IPS DF 6.9 (cell line): ENCODE measurements around the gene CNTN5.

Source experiments
- DNase-seq: peaks from one replicate; pipeline ENCODE4 v3.0.0-alpha.2; 2013; ENCODE audit warnings: low read depth, low spot score
- H3K27ac ChIP-seq: one replicate; pipeline ENCODE4 v1.5.1; 2013; ENCODE audit warnings: low read length, control low read depth
- H3K27me3 ChIP-seq: 2 replicates; pipeline ENCODE4 v1.6.1; 2013; ENCODE audit warnings: mild to moderate bottlenecking, low read length; ENCODE audit not compliant: control insufficient read depth, insufficient read depth
- H3K36me3 ChIP-seq: 2 replicates; pipeline ENCODE4 v1.6.1; 2013; ENCODE audit warnings: low read length; ENCODE audit not compliant: control insufficient read depth, insufficient read depth
- H3K4me1 ChIP-seq: 2 replicates; pipeline ENCODE4 v1.6.1; 2013; ENCODE audit warnings: low read length; ENCODE audit not compliant: control insufficient read depth, insufficient read depth
- H3K4me3 ChIP-seq: 2 replicates; pipeline ENCODE4 v1.5.1; 2013; ENCODE audit warnings: mild to moderate bottlenecking, low read length
- H3K9me3 ChIP-seq: 2 replicates; pipeline ENCODE4 v1.6.1; 2013; ENCODE audit warnings: low read length, inconsistent platforms; ENCODE audit not compliant: control insufficient read depth, insufficient read depth
- WGBS: extraction: QIAGEN DNeasy Blood & Tissue Kit; methylation state at CpG from one replicate; pipeline ENCODE4 v1.1.7; 2013; ENCODE audit warnings: mixed read lengths, missing lambda C conversion rate; ENCODE audit not compliant: insufficient read length, insufficient coverage; 5-methylcytosine and 5-hydroxymethylcytosine counted together

The CNTN5 gene

GRCh38 chr11:99370549-99371216, 349.9 kb downstream of the CNTN5 start:
- Histone ChIP-seq H3K4me1 (no peaks in the 10 kb centered on the region), H3K27ac (no peak overlapping the region), H3K27me3 (no peaks in the 10 kb centered on the region), H3K36me3 (no peaks in the 10 kb centered on the region), H3K9me3 (no peaks in the 10 kb centered on the region), H3K4me3 (no peak overlapping the region)
- no CpG with 5 or more reads among the region's 4 CpGs for WGBS
- no peak for DNase-seq

- no CpG with 5 or more reads among the region's 1 CpG for WGBS
- Histone ChIP-seq H3K4me3 (no peak overlapping the region), H3K27me3 (no peaks in the 10 kb centered on the region), H3K36me3 (no peaks in the 10 kb centered on the region), H3K27ac (no peak overlapping the region), H3K4me1 (no peaks in the 10 kb centered on the region), H3K9me3 (no peaks in the 10 kb centered on the region)
- no peak for DNase-seq
Observed at GRCh38 chr11:99371257-99371656, 350.5 kb downstream of the CNTN5 start.

GRCh38 chr11:99376463-99376862, 355.7 kb downstream of the CNTN5 start:
- no peaks in the 10 kb centered on the region for H3K36me3 ChIP-seq
- no peaks in the 10 kb centered on the region for H3K4me1 ChIP-seq
- no peak overlapping the region for H3K27ac ChIP-seq
- DNase-seq = no peak
- WGBS = no CpG with 5 or more reads among the region's 2 CpGs
- no peaks in the 10 kb centered on the region for H3K27me3 ChIP-seq
- H3K4me3 ChIP-seq = no peak overlapping the region
- H3K9me3 ChIP-seq = no peaks in the 10 kb centered on the region

GRCh38 chr11:99383648-99384245, 363.0 kb downstream of the CNTN5 start:
- no CpG with 5 or more reads among the region's 4 CpGs for WGBS
- Histone ChIP-seq H3K36me3 (no peaks in the 10 kb centered on the region), H3K9me3 (no peaks in the 10 kb centered on the region), H3K27ac (no peak overlapping the region), H3K27me3 (no peaks in the 10 kb centered on the region), H3K4me1 (no peaks in the 10 kb centered on the region), H3K4me3 (no peak overlapping the region)
- DNase-seq = no peak

DNA sequence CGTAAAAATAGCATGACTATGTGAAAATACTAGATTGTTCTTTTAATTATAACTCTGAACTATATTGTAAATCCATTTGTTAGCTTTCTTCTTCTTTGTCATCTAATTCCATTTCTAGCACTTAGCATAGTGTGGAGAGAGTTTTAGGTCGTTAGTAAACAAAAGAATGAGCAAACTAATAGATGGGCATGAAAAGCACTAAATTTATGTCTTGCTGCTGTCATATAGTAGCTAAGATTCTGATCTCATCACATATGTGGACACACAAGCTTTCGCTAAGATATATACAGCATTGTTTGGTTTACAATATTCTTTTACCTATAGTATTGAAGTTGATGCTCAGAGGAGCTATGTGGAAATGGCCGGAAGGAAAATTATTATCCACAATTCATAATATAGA, 370.5 kb downstream of the CNTN5 start:
- no peak for DNase-seq
- H3K4me3 ChIP-seq = no peak overlapping the region
- H3K27me3 ChIP-seq = no peaks in the 10 kb centered on the region
- no peak overlapping the region for H3K27ac ChIP-seq
- whole genome bisulfite sequencing = no CpG with 5 or more reads among the region's 4 CpGs
- H3K4me1 ChIP-seq = no peaks in the 10 kb centered on the region
- no peaks in the 10 kb centered on the region for H3K36me3 ChIP-seq
- no peaks in the 10 kb centered on the region for H3K9me3 ChIP-seq

- Histone ChIP-seq H3K27me3 (no peaks in the 10 kb centered on the region), H3K4me1 (no peaks in the 10 kb centered on the region), H3K36me3 (no peaks in the 10 kb centered on the region), H3K27ac (no peak overlapping the region), H3K9me3 (no peaks in the 10 kb centered on the region), H3K4me3 (no peak overlapping the region)
- no CpG with 5 or more reads among the region's 2 CpGs for WGBS
- no peak for DNase-seq
Observed at GRCh38 chr11:99406345-99406744, 385.6 kb downstream of the CNTN5 start.

DNA sequence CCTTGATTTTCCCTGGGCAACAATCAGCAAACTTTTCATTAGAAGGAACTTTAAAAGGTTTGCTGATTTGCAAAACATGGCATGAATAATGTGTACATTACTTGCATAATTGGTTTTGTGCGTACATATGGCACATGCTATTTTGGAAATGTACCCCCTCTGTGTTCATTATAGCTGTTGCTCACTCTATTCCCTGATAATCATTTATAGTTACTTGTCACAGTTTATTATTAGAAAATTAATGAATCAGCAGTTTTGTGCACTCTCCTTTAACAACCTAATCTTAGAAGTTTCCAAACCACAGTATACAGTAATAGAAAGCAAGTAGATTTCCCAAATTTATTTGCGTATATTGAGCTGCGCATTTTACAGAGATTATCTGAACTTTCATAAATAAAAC, 389.9 kb downstream of the CNTN5 start:
- WGBS = no CpG with 5 or more reads among the region's 3 CpGs
- no peaks in the 10 kb centered on the region for H3K27me3 ChIP-seq
- no peaks in the 10 kb centered on the region for H3K4me1 ChIP-seq
- DNase-seq = no peak
- H3K36me3 ChIP-seq = no peaks in the 10 kb centered on the region
- H3K4me3 ChIP-seq = no peak overlapping the region
- H3K27ac ChIP-seq = no peak overlapping the region
- no peaks in the 10 kb centered on the region for H3K9me3 ChIP-seq

- H3K27me3 ChIP-seq = no peaks in the 10 kb centered on the region; the same call in 1 of the 2 replicates
- no peaks in the 10 kb centered on the region for H3K9me3 ChIP-seq
- no peak for DNase-seq
- H3K36me3 ChIP-seq = no peaks in the 10 kb centered on the region
- peaks cover 2% of the 10 kb centered on the region for H3K4me1 ChIP-seq
- 100% methylated on average over 1 of the region's 1 CpG for WGBS
- no peak overlapping the region for H3K27ac ChIP-seq
- no peak overlapping the region for H3K4me3 ChIP-seq
Observed at GRCh38 chr11:99418927-99419720, 398.4 kb downstream of the CNTN5 start.

DNA sequence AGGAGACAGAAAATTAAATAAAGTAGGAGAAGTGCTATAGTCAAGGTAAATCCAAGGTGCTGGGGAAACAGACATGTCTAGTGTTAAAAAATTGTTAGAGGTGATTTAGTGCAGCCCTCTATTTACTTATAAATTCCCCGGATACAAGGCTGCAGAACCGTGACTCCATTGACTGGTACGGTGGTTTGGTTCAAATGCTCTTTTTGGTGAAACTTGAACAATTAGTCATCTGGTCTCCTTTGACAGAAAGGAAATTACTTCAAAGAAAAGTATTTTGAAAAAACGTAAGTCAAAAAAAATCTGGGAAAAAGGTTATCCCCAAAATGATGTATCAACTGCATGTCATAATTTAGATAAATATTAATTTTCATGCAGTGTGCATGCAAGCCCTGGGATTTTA, 399.2 kb downstream of the CNTN5 start:
- no peak overlapping the region for H3K4me3 ChIP-seq
- no peaks in the 10 kb centered on the region for H3K9me3 ChIP-seq
- H3K4me1 ChIP-seq = peaks cover 6% of the 10 kb centered on the region
- no CpG with 5 or more reads among the region's 4 CpGs for WGBS
- H3K27me3 ChIP-seq = peaks cover 1% of the 10 kb centered on the region; the same call in 1 of the 2 replicates
- H3K36me3 ChIP-seq = no peaks in the 10 kb centered on the region
- H3K27ac ChIP-seq = no peak overlapping the region
- no peak for DNase-seq

GRCh38 chr11:99422581-99423427, 402.1 kb downstream of the CNTN5 start:
- Histone ChIP-seq H3K9me3 (no peaks in the 10 kb centered on the region), H3K27me3 (peaks cover 1% of the 10 kb centered on the region; the same call in 1 of the 2 replicates), H3K4me1 (peaks cover 4% of the 10 kb centered on the region), H3K36me3 (no peaks in the 10 kb centered on the region), H3K27ac (no peak overlapping the region), H3K4me3 (no peak overlapping the region)
- no peak for DNase-seq
- no CpG with 5 or more reads among the region's 7 CpGs for WGBS
